Raji (cell line): ENCODE measurements around the gene PRKAR2A.

Experiments used
- POLR2A ChIP-seq: IDR thresholded peaks from 2 replicates; pipeline ENCODE4 v1.6.1; 2011; ENCODE audit warnings: low read depth, low read length, control low read depth; ENCODE audit not compliant: insufficient read depth

PRKAR2A gene

GRCh38 chr3:48804930-48805329 lies 42.7 kb downstream of the PRKAR2A start:
- TF ChIP-seq POLR2A = no peak

GRCh38 chr3:48798998-48799397 lies 48.7 kb downstream of the PRKAR2A start:
- no peak for TF ChIP-seq POLR2A

- no peak for TF ChIP-seq POLR2A
Observed at GRCh38 chr3:48797626-48798025, 50.0 kb downstream of the PRKAR2A start.

GRCh38 chr3:48795997-48796732 lies 51.5 kb downstream of the PRKAR2A start:
- no peak for TF ChIP-seq POLR2A

- TF ChIP-seq POLR2A = no peak
Observed at GRCh38 chr3:48789665-48790064, 58.0 kb downstream of the PRKAR2A start.

- TF ChIP-seq POLR2A = no peak
Observed at GRCh38 chr3:48788544-48789162, 59.0 kb downstream of the PRKAR2A start.

GRCh38 chr3:48784426-48785120 lies 63.1 kb downstream of the PRKAR2A start:
- TF ChIP-seq POLR2A = no peak

- TF ChIP-seq POLR2A = no peak
Observed at GRCh38 chr3:48783304-48783703, 64.4 kb downstream of the PRKAR2A start.

- TF ChIP-seq POLR2A = no peak
Observed at GRCh38 chr3:48782046-48782445, 65.6 kb downstream of the PRKAR2A start.

- TF ChIP-seq POLR2A = no peak
Observed at GRCh38 chr3:48776854-48777253, 70.8 kb downstream of the PRKAR2A start.

- TF ChIP-seq POLR2A = no peak
Observed at GRCh38 chr3:48770192-48770502, 77.5 kb downstream of the PRKAR2A start.

- TF ChIP-seq POLR2A = no peak
Observed at GRCh38 chr3:48765376-48765775, 82.3 kb downstream of the PRKAR2A start.

- TF ChIP-seq POLR2A = no peak
Observed at GRCh38 chr3:48762816-48763215, 84.9 kb downstream of the PRKAR2A start.

- TF ChIP-seq POLR2A = no peak
Observed at GRCh38 chr3:48759071-48759470, 88.6 kb downstream of the PRKAR2A start.

- TF ChIP-seq POLR2A = no peak
Observed at GRCh38 chr3:48756640-48757039, 91.0 kb downstream of the PRKAR2A start.

GRCh38 chr3:48750856-48751255 lies 96.8 kb downstream of the PRKAR2A start:
- no peak for TF ChIP-seq POLR2A
